NCI-H128 (cell line): ENCODE data around the gene PITPNC1.
A peak's percentile ranks its signal among the peaks of the same experiment; 100 is the strongest.
"Not testable (repeated sequence)": the region's sequence is repeated elsewhere in the genome, so short reads cannot be mapped to it uniquely, and the experiment has no call there.

Source experiments
- DNase-seq: peaks from one replicate; lab custom pipeline; 2025; ENCODE audit not compliant: unreplicated experiment; lab: John Stamatoyannopoulos, UW

PITPNC1 gene

DNA sequence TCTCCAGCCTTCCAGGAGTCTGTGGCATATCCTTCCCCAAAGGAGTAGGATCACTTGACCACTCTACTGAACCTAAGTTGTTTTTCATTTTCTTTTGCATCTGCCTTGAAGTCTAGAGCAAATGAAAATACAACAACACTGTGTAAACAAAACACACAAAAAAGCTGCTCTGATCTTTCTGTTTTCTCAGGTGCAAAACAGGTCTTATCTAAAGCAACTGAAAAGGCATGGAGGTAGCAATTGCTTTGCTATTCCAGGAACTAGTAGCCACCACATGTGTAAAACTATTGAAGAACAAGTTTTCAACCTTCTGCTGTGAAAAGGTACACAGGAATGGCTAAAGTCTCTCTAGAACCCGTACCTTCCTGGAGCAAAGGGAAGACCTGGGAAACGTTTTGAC lies 127.1 kb downstream of the PITPNC1 start:
- no peak for DNase-seq

DNA sequence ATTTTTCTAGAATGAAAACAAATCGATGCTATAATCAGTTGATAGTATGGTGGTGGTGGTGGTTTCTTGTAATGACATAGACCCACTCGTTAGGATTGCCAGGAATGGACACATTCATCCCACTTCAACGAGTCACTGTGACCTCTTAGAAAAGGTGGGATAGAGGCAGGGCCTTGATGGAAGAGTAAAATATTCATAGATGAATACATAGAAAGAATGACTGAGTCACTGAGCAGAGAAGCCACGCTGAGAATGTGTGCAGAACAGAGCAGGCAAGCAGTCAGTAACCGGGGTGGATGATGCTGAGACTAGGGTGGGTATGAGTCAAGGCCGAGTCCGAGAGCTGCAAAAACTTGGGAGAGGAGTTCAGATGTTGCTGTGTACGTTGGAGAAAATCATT lies 129.9 kb downstream of the PITPNC1 start:
- no peak for DNase-seq

DNA sequence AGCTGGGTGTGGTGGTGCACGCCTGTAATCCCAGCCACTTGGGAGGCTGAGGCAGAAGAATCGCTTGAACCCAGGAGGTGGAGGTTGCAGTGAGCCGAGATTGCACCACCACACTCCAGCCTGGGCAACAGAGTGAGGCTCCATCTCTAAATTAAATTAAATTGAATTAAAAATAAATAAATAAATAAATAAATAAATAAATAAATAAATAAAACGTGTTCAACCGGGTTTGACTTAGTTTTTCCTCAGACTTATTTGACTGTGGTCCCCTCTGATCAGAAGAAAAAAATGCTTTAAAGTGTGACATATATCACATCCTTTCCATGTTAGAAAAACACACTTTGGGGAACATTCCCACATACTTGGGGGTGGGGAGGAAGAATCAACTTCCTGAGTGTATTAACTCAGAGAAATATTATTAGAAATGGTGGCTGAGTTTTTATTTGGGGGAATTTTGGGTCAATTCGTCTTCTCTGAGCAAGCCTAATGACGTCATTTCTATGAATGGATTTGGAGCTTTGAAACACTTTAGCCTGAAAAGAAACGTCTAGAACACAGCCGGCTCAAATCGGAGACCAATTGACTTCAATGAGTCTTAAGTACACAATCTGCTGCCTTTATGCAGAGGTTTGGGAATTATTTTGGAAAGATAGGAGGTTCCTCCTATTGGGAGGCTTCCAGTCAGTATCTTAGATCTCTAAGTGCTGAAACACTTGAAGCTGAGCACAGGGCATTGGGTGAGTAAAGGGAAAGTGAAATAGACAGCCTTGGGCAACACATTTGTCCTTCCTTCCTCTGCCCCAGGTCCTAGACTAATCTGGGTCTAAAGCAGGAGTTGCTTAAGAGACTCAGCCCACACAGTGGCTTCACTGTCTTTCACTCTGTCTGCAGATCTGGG lies 132.6 kb downstream of the PITPNC1 start:
- no peak for DNase-seq

DNA sequence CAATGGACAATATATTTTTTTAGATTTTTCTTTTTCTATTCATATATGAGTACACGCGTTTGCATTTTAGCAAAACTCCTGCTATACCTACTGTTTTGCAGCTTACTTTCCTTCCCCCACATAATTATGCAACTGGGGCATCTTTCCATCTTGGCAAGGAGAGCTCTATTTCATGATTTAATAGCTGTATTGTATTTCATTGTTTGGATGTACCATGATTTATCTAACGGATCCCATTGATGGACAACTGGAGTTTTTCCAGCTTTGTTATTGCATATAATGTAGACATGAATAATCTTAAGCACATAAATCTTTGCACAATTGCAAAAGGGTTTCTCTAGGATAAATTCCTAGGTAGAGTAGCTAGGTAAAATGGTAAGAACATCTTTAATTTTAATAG lies 133.9 kb downstream of the PITPNC1 start:
- DNase-seq = no peak

DNA sequence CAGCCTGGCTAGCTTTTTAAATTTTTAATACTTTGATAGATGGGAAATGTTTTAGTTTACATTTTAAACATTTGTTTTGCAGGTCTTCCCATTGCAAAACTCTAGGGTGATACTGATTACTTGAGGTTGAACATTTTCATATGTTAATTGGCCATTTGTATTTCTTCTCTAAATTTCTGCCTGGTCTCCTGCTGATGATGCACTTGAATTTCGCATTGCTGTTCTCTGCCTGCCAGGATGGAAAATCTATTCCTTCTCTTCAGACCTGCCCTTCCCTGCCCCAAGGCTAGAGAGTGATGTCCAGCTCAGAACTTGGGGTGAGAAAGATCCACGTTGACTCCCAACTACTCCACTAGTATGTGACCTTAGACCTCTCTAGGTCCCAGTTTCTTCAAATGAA lies 134.7 kb downstream of the PITPNC1 start:
- no peak for DNase-seq

DNA sequence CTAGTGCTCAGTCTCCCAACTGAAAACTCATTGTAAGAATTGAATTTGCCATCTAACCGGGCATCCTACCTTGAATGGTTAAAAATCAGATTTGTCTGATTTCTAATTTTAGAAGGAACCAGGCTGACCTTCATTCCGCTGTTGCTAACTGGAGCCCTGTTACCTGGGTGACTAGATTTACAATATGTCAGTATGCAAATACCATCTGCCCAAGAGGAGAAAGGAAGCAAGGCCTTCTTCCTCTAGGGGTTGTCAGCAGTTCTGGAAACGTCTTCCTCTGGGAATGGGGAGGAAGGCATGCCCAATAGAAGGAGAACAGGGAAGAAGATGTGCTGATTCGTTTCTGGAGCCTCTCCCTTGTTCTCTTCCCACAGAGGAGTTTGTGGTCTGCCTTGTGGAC lies 137.9 kb downstream of the PITPNC1 start:
- no peak for DNase-seq

DNA sequence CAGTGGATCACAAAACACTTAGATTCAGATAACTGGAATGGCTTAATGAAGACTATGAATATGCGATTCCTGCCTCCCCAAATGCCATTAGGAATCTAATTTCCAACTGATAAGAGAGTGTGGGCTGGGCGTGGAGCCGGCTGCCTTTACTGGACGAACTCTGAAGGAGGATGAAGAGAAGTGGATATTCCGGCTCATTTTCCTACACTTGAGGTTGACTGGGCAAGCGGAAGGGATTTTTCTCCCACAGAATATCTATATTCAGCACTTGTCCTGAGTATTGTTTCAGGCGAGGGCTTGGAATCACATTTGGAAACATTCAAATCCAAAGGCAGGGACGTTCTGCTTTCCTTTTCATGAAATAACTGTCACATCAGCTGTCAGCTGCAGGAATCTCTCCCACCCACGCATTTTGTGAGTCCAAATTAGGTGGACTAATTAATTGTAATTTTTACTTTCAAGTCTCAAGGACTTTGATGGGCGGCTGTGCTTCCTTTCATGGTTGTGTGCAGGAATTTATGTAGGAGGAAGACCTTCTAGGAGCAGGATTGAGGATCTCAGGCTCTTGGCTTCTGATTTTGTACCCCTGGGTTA lies 138.5 kb downstream of the PITPNC1 start:
- no peak for DNase-seq

DNA sequence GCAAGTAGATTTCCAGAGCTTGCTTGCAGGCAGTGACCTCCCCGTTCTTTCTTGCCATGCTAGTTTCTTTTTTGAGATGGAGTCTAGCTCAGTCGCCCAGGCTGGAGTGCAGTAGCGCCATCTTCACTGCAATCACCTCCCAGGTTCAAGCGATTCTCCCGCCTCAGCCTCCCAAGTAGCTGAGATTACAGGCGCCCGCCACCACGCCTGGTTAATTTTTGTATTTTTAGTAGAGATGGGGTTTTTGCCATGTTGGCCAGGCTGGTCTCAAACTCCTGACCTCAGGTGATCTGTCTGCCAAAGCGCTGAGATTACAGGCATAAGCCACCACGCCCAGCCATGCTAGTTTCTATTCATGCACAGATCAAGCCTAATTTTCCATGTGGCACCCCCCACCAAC lies 139.5 kb downstream of the PITPNC1 start:
- not testable (repeated sequence) for DNase-seq

DNA sequence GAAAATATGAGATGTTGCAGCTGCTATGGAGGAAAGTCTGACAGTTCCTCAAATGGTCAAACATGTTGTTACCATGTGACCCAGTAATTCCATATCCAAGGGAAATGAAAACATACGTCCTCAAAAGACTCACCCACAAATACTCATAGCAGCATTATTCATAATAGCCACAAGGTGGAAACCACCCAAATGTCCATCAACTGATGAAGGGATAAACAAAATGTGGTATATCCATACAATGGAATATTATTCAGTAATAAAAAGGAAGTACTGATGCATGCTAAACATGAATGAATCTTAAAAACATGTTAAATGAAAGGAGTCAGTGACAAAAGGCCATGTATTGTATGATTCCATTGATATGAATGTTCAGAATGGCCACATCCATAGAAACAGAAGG lies 140.2 kb downstream of the PITPNC1 start:
- no peak for DNase-seq

DNA sequence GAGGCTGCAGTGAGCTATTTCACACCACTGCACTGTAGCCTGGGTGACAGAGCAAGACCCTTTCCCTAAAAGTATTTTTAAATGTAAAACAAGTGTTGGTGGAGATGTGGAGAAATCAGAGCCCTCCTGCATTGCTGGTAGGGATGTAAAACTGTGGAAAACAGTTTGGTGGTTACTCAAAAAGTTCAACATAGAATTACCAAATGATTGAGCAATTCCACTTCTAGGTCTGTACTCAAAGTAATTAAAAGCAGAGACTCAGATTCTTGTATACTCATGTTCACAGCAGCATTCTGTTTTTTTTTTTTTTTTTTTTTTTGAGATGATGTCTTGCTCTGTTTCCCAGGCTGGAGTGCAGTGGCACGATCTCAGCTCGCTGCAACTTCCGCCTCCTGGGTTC lies 141.8 kb downstream of the PITPNC1 start:
- no peak for DNase-seq

DNA sequence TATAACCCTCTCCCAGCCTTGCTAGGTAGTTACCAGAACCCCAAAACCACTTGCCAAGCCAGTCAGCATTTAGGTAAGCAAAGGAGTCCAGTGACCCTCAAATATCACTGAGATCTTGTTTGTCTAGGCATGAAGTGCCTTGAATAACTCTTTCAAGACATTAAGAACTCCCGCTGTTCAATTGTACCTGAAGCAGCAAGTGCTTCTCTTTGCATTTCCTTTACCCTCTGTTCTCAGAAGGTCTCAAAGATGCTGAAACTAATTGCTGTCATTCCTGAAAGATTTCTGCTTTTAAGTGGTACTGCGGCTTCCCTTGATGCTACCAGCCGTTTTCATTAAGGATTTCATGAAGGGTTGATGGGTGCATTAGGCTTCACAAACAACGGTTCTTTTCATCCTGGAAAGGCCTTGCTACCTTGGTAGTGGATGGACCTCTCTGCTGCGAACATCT lies 142.7 kb downstream of the PITPNC1 start:
- no peak for DNase-seq

DNA sequence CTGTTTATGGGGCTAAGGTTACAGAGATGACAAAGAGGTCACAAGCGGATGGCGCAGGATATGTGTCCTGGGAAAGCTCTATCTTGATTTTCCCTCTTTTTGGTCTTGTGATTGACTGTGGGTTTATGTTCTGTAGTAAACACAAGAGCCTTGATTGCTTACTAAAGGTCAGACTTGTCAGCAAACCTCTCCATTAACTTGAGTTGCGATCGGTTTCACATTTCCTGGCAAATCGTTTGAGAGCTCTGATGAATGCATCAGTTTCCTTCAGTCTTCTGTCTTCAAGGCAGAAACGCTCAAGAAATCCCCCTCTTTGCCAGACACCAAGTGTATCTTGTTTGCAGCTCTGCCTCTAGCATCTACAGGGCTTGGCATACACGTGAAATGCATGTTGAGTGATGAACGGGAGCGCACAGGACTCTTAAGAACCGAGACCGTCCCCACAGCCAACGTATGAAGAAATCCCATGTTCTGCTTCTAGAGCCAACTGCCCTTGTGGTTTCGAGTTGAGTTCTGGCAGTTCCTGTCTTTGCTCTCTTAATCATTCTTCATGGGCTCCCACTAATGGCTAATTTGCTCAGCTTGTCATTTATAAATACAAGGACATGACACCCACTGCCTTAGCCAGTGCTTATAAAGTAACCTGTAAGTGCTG lies 143.3 kb downstream of the PITPNC1 start:
- DNase-seq = no peak

DNA sequence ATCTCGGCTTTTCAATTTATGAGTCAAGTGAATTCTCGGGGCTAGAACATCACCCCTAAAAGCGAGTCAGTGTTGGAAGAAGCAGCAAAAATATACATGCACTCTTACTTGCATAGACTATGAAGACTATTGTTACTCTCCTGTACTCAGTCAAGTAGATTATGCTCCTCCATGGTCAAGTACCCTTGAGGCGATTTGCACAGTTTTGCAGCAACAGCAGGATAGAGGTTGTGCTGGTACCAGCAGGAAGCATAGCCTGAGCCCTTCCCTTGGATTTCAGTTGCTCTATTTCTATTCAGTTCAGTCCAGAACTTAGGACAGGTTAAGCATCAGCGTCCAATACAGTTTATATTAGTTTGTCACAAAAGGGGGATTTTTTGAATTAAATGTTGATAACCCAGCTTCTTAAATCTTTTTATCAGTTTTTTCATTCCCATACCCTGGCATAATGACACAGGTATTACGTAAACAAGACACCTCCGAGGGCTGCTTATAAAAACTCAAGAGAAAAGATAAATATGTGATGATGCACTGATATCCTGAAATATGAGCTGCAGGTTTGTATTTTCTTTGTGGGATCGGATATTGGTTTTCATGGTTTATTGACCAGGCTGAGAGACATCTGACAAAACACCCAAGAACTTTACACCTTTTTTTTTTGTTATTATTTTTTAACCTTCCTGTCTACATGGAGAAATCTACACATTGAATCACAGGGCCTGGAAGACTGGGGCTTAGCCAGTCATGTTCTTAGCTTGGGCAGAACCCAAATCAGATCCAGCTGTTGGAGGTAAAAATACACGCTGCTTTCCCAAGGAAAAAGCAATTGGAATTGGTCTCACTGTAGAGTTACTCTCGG lies 144.1 kb downstream of the PITPNC1 start:
- peak; percentile 9 for DNase-seq

DNA sequence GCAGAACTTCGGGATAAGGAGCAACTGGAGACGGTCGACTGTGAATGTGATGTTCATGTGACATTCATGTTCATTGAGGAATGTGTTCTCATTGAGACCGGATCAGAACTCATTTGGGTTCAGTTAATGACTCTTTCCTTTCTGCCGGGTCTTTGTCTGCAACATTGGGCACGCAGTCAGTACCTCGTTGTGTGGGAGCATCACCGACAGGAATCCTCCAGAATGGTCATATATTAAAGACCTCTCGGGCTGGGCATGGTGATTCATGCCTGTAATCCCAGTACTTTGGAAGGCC lies 144.6 kb downstream of the PITPNC1 start:
- DNase-seq = no peak

DNA sequence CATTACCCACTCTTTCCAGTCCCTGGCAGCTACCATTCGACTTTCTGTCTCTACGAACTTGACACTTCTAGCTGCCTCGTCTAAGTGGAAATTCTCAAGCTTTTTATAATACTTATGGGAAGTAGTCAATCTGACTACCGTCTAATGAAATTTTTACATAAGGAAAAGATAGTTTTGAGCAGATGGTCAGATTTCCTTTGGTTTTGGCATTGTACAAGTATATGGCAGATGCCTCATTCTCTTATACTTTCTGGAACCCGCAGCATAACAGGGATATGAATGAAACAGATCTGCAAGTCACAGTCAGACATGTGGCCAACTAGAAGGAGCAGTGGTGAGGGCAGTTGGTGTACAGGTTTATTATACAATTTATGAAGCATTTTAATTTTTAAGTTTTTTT lies 146.0 kb downstream of the PITPNC1 start:
- no peak for DNase-seq

DNA sequence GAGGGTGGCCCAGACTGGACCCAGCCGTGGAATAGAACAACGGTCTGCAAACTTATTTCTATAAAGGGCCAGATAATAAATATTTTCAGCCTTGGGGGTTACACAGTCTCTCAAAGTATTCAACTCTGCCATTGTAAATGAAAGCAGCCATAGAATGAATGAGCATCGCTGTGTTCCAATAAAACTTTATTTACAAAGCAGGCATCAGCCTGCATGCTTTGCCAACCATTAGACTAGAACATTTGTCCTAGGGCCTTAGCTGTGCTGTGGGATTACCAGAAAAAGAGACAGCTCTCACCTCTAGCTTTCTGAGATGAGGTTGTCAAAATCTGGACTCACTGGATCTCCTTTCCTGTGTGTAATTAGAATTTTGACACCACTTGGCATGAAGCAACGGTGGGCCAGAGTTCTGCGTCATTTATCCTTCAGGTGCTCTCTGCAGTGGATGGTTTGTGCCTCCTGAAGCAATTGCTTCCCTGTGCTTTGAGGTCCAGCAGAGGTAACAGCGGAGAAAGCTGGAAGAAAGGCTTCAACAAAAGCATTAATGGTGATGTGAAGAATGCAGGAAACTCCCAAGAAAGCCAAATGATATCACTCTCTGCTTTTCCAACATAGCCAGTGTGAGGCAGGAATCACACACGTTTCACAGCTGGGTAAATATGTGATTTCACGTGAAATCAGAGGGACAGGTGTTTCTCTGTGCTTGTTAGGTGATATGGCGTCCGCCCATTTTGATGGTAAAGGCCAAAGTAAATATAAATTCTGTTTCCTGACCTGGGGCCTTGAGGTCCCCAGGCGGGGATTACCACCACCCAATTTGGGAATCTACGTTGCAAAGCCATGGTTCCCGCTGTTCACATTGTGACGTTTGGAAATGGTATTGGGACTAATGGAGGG lies 148.4 kb downstream of the PITPNC1 start:
- no peak for DNase-seq

DNA sequence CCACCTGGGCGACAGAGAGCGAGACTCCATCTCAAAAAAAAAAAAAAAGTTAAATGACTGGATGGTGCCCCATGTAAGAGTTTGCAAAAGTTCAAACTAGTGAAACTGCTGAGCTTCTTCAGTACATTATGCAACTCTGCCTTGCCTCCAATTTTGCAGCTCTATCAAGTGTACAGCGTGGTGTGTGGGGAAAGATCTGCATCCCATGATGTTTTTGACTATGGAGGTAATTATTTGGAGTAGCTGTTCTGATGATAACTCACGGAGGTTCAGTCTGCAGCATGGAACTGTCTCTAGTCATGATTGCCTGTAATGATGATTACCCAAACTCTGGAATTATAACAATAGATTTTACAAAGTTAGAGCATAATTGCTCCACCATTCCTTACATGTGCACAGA lies 149.6 kb downstream of the PITPNC1 start:
- no peak for DNase-seq

DNA sequence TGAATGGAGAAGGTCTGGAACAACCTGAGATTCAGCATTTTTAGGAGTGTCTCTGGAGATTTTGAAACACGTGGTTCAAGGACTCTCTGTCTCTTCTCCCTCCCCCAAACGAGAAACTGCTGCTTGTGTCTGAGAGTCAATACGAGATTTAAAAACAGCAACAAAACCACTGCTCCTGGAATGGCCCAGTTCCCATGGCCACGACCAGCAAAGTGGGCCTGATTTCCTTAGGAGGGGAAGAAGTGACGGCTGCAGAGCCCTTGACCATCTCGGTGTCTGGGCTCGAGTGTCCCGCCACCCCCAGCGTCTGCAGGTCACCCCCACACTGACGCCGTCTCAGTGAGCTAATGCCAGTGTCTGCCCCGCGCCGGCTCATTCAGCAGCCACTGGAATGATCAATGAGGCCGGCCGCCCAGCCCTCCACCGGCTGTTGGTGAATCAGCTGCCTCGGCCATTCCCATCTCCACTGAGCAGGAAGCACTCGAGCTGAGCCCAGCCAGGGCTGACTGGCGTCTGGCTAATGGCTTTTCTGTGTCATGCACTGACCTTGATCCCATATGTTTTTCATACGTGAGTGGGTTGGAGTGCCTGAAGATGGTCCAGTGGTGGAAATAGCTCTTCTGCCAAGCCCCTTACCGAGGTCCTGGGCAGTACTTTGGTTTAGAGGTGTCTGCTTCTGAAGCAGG lies 151.8 kb downstream of the PITPNC1 start:
- no peak for DNase-seq

DNA sequence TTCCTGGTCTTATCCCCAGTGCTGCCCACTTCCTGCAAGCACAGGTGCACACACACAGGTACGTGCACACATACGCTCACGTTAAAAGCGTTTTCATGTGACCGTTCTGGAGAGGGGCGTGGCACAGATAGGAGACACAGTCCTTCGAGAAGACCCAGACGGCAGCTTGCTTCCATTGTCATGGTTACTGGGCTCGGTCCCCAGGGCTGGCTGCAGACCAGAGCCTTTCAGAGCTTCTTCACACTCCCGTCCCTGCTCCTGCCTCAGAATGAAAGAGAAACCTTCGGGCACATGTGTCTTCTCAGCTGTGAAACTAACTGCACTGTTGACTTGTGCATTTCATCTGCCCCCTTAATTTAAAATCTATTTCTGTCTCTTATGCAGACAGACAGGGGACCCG lies 154.2 kb downstream of the PITPNC1 start:
- no peak for DNase-seq
